CD4-positive, alpha-beta T cell treated with Interleukin-4 for 4 hours (primary cell): ENCODE data around the gene CCDC198.

Experiments used
- DNase-seq: peaks from one replicate; pipeline ENCODE4 v3.0.0-alpha.2; 2020

Gene CCDC198

GRCh38 chr14:57462551-57462950 lies 31.1 kb downstream of the CCDC198 start:
- DNase-seq: no peak

GRCh38 chr14:57461777-57462320 lies 31.8 kb downstream of the CCDC198 start:
- no peak for DNase-seq

- no peak for DNase-seq
These were observed 57.7 kb downstream of the CCDC198 start for GRCh38 chr14:57435923-57436322.

GRCh38 chr14:57420986-57421385 lies 72.7 kb downstream of the CCDC198 start:
- DNase-seq: no peak

GRCh38 chr14:57420033-57420432 lies 73.6 kb downstream of the CCDC198 start:
- DNase-seq: no peak
